Muscle layer of duodenum (tissue), 2 donors: ENCODE measurements around the gene CD8B.

ENCODE experiments used
- H3K27ac ChIP-seq: one replicate; pipeline ENCODE4 v1.7.0; 2013; ENCODE audit warnings: mild to moderate bottlenecking, low read length
- H3K27me3 ChIP-seq: one replicate; pipeline ENCODE4 v1.7.0; 2013; ENCODE audit warnings: low read depth, mild to moderate bottlenecking, control low read depth, low read length
- H3K36me3 ChIP-seq, 2 donors: one replicate each; pipeline ENCODE4 v1.7.0; 2013; ENCODE audit warnings: low read length in 2 of 2, control low read depth in 1 of 2, mild to moderate bottlenecking in 1 of 2; ENCODE audit not compliant: insufficient read depth in 2 of 2, control insufficient read depth in 1 of 2
- H3K4me1 ChIP-seq, 2 donors: one replicate each; pipeline ENCODE4 v1.7.0; 2013; ENCODE audit warnings: low read length in 2 of 2, mild to moderate bottlenecking in 2 of 2, control low read depth in 1 of 2, moderate library complexity in 1 of 2; ENCODE audit not compliant: insufficient read depth in 2 of 2, control insufficient read depth in 1 of 2
- H3K4me3 ChIP-seq, 2 donors: one replicate each; pipeline ENCODE4 v1.7.0; 2013; ENCODE audit warnings: low read length in 2 of 2, low read depth in 1 of 2, mild to moderate bottlenecking in 1 of 2
- H3K9me3 ChIP-seq, 2 donors: one replicate each; pipeline ENCODE4 v1.7.0; 2013; ENCODE audit warnings: low read length in 2 of 2, control low read depth in 1 of 2, mild to moderate bottlenecking in 1 of 2; ENCODE audit not compliant: control insufficient read depth in 1 of 2
- donor health status: healthy.

The CD8B gene

GRCh38 chr2:86790676-86791572, 70.8 kb downstream of the CD8B start, which contains the start of gene CD8A:
TSS of gene CD8A (minus strand) at chr2:86790913. CDS start at chr2:86790825, 88 bp downstream.
- H3K4me1 ChIP-seq, result peaks cover 0 to 31% of the 10 kb centered on the region in 2 donors
- peaks cover 46% of the 10 kb centered on the region for H3K27me3 ChIP-seq
- peak within 1 kb of the TSS; percentile 9 to 49 for H3K4me3 ChIP-seq
- no peaks in the 10 kb centered on the region for H3K36me3 ChIP-seq
- H3K27ac ChIP-seq, result no peak within 1 kb of the TSS
- no peaks in the 10 kb centered on the region for H3K9me3 ChIP-seq

GRCh38 chr2:86790134-86790675, 71.5 kb downstream of the CD8B start:
- no peaks in the 10 kb centered on the region for H3K9me3 ChIP-seq
- H3K27me3 ChIP-seq, result peaks cover 46% of the 10 kb centered on the region
- no peak overlapping the region for H3K27ac ChIP-seq
- no peaks in the 10 kb centered on the region for H3K36me3 ChIP-seq
- H3K4me1 ChIP-seq, result peaks cover 0 to 31% of the 10 kb centered on the region in 2 donors
- H3K4me3 ChIP-seq, result peak overlapping the region in 1 of 2 donors; percentile 49

GRCh38 chr2:86789687-86790133, 72.0 kb downstream of the CD8B start:
- H3K4me3 ChIP-seq, result peak overlapping the region in 1 of 2 donors; percentile 49

GRCh38 chr2:86788881-86789686, 72.6 kb downstream of the CD8B start:
- Histone ChIP-seq H3K4me3 (peak overlapping the region in 1 of 2 donors; percentile 49), H3K27ac (no peak overlapping the region), H3K27me3 (peaks cover 46% of the 10 kb centered on the region), H3K4me1 (peaks cover 0 to 31% of the 10 kb centered on the region in 2 donors), H3K9me3 (no peaks in the 10 kb centered on the region), H3K36me3 (no peaks in the 10 kb centered on the region)

More at GRCh38 chr2:86789687-86790133, 72.0 kb downstream of the CD8B start:
- Histone ChIP-seq H3K9me3 (no peaks in the 10 kb centered on the region), H3K36me3 (no peaks in the 10 kb centered on the region), H3K27ac (no peak overlapping the region), H3K27me3 (peaks cover 46% of the 10 kb centered on the region), H3K4me1 (peaks cover 0 to 31% of the 10 kb centered on the region in 2 donors)

- no peaks in the 10 kb centered on the region for H3K9me3 ChIP-seq
- peaks cover 0 to 31% of the 10 kb centered on the region in 2 donors for H3K4me1 ChIP-seq
- H3K27ac ChIP-seq, result no peak overlapping the region
- H3K36me3 ChIP-seq, result no peaks in the 10 kb centered on the region
- H3K27me3 ChIP-seq, result peaks cover 39% of the 10 kb centered on the region
- H3K4me3 ChIP-seq, result no peak overlapping the region
These were observed 73.5 kb downstream of the CD8B start for GRCh38 chr2:86788165-86788564.

GRCh38 chr2:86787736-86788135, 74.0 kb downstream of the CD8B start:
- H3K4me1 ChIP-seq, result peaks cover 0 to 31% of the 10 kb centered on the region in 2 donors
- no peaks in the 10 kb centered on the region for H3K36me3 ChIP-seq
- peaks cover 35% of the 10 kb centered on the region for H3K27me3 ChIP-seq
- H3K9me3 ChIP-seq, result no peaks in the 10 kb centered on the region
- no peak overlapping the region for H3K4me3 ChIP-seq
- H3K27ac ChIP-seq, result no peak overlapping the region

- Histone ChIP-seq H3K27me3 (peaks cover 24% of the 10 kb centered on the region), H3K36me3 (no peaks in the 10 kb centered on the region), H3K4me1 (peaks cover 0 to 24% of the 10 kb centered on the region in 2 donors), H3K27ac (no peak overlapping the region), H3K4me3 (no peak overlapping the region), H3K9me3 (no peaks in the 10 kb centered on the region)
These were observed 75.6 kb downstream of the CD8B start for GRCh38 chr2:86786001-86786536.

- Histone ChIP-seq H3K27ac (no peak overlapping the region), H3K36me3 (no peaks in the 10 kb centered on the region), H3K4me3 (no peak overlapping the region), H3K27me3 (peaks cover 20% of the 10 kb centered on the region), H3K9me3 (no peaks in the 10 kb centered on the region), H3K4me1 (peaks cover 0 to 19% of the 10 kb centered on the region in 2 donors)
These were observed 76.2 kb downstream of the CD8B start for GRCh38 chr2:86785456-86785855.

- H3K27ac ChIP-seq, result no peak overlapping the region
- H3K27me3 ChIP-seq, result peaks cover 4% of the 10 kb centered on the region
- H3K9me3 ChIP-seq, result no peaks in the 10 kb centered on the region
- H3K36me3 ChIP-seq, result no peaks in the 10 kb centered on the region
- no peak overlapping the region for H3K4me3 ChIP-seq
- peaks cover 0 to 3% of the 10 kb centered on the region in 2 donors for H3K4me1 ChIP-seq
These were observed 77.9 kb downstream of the CD8B start for GRCh38 chr2:86783615-86784339.

GRCh38 chr2:86782748-86783147, 78.9 kb downstream of the CD8B start:
- Histone ChIP-seq H3K36me3 (no peaks in the 10 kb centered on the region), H3K4me1 (no peaks in the 10 kb centered on the region), H3K27me3 (no peaks in the 10 kb centered on the region), H3K9me3 (no peaks in the 10 kb centered on the region), H3K27ac (no peak overlapping the region), H3K4me3 (no peak overlapping the region)
